GM21381 (cell line): ENCODE data around the gene L3MBTL4.
A peak's percentile ranks its signal among the peaks of the same experiment; 100 is the strongest.

Source experiments
- ATAC-seq: cut with Tn5 transposase; IDR thresholded peaks from one replicate; pipeline ENCODE4 v1.9.1; 2021; ENCODE audit warnings: mild to moderate bottlenecking, moderate library complexity; ENCODE audit not compliant: unreplicated experiment

Gene L3MBTL4

GRCh38 chr18:6257950-6258349 lies 156.8 kb downstream of the L3MBTL4 start:
- no peak for ATAC-seq

- no peak for ATAC-seq
Measured at GRCh38 chr18:6256521-6256920, 158.2 kb downstream of the L3MBTL4 start.

- no peak for ATAC-seq
Measured at GRCh38 chr18:6255886-6256285, 158.8 kb downstream of the L3MBTL4 start.

DNA sequence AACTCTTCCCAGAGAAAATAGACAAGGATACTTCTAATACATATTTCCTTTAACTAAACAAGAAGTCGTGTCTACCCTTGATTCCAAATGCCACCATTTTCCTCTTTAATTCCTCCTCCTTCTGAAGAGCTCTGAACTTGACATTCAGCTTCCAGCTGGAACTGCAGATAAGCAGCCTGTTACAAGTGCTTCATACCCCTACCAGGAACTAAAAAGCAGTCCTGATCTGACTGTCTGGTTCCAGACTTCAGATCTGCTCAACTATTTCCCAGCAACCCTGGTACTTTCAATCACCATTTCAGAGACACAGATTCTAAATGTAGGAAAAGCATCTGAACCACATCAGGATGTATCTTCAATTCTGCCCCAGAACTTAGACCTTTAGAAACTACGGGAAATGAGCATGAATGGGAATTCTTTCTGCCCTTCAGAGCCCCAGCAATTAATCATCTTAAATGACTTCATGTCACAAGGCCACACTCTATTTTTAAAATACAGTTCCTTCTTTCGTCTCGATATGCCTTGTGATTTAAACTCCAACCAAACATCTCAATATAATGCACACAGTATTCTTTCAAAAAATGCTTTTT lies 159.5 kb downstream of the L3MBTL4 start:
- no peak for ATAC-seq

- no peak for ATAC-seq
Measured at GRCh38 chr18:6254456-6254855, 160.3 kb downstream of the L3MBTL4 start.

- no peak for ATAC-seq
Measured at GRCh38 chr18:6251084-6251483, 163.6 kb downstream of the L3MBTL4 start.

- ATAC-seq = no peak
Measured at GRCh38 chr18:6249788-6250187, 164.9 kb downstream of the L3MBTL4 start.

DNA sequence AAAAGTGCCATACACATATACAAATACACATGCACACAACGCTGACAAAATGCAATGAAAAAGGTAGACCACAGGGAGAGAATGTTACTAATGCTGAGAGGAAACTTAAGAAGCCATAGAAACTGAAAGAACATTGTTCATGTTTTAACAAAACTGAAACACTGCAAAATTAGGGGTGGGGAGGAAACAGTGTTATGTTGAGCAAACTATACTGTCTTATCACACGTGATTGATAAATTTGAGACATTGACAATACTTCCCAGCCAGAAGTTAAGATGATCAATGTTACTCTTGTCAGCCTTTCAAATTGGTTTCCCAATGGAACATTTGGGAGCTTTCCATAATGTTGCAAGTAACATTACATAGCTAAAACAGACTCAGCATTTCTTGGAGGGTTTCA lies 165.5 kb downstream of the L3MBTL4 start:
- ATAC-seq = peak; percentile 97

DNA sequence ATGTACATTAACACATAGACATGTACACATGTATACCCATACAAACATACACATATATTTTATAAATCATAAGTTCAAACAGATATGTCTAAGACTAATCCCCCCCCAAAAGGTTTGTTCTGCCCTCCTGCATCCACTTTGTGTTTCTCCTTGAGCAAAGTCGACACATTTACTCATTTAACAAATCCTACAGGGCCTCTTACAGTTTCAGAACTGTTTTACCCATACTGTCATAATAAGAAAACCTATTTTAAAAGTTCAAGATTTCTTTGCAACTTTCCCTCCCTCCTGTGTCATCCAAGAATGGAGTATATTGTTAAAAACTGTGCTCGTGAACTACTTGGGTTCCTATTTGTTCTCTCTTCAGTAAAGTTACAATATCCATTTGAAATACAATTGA lies 166.7 kb downstream of the L3MBTL4 start:
- ATAC-seq = no peak

- no peak for ATAC-seq
Measured at GRCh38 chr18:6242004-6242403, 172.7 kb downstream of the L3MBTL4 start.

GRCh38 chr18:6239716-6240115 lies 175.0 kb downstream of the L3MBTL4 start:
- ATAC-seq = no peak

GRCh38 chr18:6236258-6236657 lies 178.5 kb downstream of the L3MBTL4 start:
- no peak for ATAC-seq

DNA sequence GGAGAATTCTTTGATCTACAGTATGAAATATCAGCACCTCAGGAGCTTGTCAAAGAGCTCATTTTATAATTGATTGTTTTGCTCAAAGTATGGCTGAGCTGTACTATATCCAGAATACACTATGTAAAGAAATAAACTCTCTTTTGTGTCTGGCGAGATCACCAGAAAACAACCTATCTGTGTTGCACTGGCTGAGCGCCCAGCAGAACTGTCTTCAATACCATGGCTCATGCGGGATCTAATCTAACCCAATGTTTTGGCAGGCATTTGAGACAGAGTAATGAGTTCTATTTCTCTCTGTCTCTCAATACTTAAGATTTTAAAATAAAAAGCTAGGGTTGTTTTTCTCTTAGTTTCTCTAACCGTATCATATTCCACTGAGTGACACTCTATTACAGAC lies 192.4 kb downstream of the L3MBTL4 start:
- ATAC-seq = no peak

DNA sequence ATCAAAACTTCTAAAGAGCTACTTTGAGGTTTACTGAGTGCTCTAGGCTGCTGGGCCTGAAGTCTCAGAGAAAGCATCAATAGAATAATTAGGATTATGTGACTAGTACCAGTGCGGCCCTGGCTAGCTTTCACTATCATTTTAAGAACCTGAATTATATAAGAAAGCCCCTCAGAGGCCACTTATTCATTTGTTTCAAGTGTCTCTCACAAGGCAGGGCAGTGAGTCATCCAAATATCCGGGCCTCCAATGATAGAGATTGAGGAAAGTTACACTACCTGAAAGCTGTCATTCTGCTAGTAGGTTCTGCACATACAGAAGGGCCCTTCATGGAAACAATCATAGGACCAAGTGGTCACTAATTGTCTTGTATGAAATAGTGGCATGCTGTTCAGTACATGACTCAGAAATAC lies 193.1 kb downstream of the L3MBTL4 start:
- peak; percentile 71 for ATAC-seq

- ATAC-seq = no peak
Measured at GRCh38 chr18:6220129-6220528, 194.6 kb downstream of the L3MBTL4 start.

- ATAC-seq = no peak
Measured at GRCh38 chr18:6219116-6219717, 195.5 kb downstream of the L3MBTL4 start.

DNA sequence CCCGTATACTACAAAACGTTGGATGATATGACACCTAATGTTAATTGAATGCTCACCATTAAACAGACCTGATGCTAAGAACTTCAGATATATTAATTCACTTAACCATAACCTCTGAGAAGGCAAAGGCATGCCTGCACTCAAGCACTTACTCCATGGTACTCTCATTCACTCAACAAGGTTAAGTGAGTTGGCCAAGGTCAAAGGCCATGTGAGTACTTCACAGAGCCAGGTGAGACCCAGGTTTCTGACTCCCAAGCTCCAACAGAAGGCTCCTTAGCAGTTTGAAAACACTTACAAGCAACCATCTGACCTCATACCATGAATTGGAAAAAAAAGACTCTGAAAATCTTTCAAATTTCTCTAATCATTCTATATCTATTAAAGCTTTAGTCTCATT lies 198.8 kb downstream of the L3MBTL4 start:
- no peak for ATAC-seq

DNA sequence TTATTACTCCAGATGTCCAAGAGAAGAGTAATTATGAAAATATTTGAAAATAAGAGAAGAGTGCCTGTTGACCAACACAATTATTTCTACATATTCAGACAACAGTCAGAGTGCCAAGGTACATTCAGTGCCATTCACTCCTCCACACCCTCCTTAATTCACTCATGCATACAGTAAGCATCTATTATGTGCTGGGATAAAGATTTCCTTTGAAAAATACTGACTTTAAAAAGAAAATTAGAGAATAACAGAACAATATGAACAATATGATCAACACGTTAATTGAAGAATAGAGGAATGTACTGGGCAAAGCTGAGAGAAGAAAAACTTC lies 203.6 kb downstream of the L3MBTL4 start:
- no peak for ATAC-seq

GRCh38 chr18:6210349-6211173 lies 204.2 kb downstream of the L3MBTL4 start:
- ATAC-seq = no peak

DNA sequence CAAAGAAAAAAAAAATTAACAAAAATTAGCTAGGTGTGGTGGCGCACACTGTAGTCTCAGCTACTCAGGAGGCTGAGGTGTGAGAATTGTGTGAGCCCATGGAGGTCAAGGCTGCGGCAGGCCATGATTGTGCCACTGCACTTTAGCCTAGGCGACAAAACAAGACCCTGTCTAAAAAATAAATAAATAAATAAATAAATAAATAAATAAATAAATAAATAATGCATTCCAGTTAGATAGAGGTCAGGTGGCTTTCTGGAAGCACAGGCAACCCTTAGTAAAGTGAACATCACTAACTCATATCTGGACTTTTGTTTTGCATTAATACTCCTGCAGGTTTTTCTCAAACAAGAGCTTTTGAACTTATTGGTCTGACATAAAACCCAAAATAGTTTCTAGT lies 206.8 kb downstream of the L3MBTL4 start:
- ATAC-seq = no peak

- no peak for ATAC-seq
Measured at GRCh38 chr18:6207116-6207515, 207.6 kb downstream of the L3MBTL4 start.

DNA sequence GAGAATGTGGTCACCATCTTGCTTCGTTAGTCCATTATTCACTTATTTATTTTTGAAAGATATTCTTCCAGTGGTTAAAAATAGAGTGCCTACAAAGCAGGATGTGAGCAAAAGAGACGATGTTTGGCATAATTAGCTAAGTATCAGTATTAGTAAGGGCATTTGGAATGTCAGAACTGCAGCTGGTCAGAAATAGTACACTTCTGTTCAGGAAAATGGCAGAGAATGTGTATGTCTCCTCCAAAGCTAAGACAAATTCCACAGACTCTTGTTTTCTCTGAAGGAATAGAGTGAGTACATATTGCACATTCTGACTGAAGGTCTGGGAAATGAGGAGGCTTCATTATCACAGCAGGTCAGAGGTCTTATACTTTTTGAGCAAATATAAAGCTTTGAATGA lies 209.0 kb downstream of the L3MBTL4 start:
- no peak for ATAC-seq
